ENCODE results near the gene BTRC.

GRCh38 chr10:101506829-101507661 lies 153.1 kb downstream of the BTRC start:
- TF ChIP-seq YBX1 (IDR thresholded peaks at IDR 0.05) (no peak), CTCF (IDR thresholded peaks at IDR 0.05 in 2 of 3, conservative IDR thresholded peaks at IDR 0.05 in 1 of 3; ENCODE audit: control insufficient read depth in 2 of 3, extremely low read depth in 1 of 3, insufficient read depth in 1 of 3, low read depth in 3 of 3, low read length in 3 of 3) (no peak), RFX5 (IDR thresholded peaks at IDR 0.05; ENCODE audit: low read depth, low read length) (no peak), POLR2A (IDR thresholded peaks at IDR 0.05; ENCODE audit: low read depth, low read length) (no peak), EP300 (IDR thresholded peaks at IDR 0.05; ENCODE audit: borderline replicate concordance in 1 of 2, control insufficient read depth in 1 of 2, low read depth in 2 of 2, low read length in 2 of 2) (no peak), CHD1 (IDR thresholded peaks at IDR 0.05; ENCODE audit: low read depth, low read length) (no peak), PKNOX1 (IDR thresholded peaks at IDR 0.05) (no peak), ZBTB33 (IDR thresholded peaks at IDR 0.05) (no peak), IRF4 (IDR thresholded peaks at IDR 0.05; ENCODE audit: low read depth, low read length) (no peak)

Measured in GM12878 (cell line).